ENCODE data around the gene MNX1.
A peak's percentile ranks its signal among the peaks of the same experiment; 100 is the strongest.

MNX1 gene

DNA sequence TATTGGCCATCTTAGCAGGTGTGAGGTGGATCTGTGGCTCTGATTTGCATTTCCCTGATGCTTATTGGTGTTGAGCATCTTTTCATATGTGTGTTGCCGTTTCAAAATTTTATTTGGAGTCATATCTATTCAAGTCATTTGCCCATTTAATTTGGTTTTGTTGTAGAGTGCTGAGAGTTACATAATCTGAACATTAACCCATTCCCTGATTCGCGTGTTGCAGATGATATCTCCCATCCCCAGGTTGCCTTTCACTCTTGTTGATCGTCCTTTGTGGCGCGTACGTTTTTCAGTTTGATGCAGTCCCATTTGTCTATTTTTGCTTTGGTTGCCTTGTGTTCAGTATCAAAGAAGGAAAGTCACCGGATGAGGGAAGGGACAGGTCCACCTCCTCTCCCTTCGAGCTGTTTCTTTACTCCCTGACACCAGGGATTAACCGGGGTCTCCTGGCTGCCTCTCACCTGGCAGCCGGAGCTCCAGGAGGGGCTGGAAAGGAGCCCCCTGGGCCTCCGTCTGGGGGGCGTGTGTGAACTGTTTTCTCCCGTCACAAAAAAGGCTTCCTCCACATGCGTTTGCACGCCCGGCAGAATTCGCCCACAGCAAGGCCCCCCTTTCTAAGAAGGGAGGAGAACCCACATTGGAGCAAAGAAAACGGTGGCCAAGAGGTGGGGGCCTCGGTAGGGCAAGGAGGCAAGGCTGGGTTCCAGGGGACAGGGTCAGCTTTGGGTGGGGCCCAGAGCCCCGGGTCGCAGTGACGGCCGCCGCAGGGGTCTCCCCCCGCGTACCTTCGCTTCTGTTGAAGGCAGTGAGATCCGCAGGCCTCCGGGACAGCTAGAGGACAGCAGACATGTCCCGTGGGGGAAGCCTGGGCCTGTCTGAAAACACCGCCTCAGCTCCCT is 8.3 kb downstream of the MNX1 start:
- no peak for DNase-seq

DNA sequence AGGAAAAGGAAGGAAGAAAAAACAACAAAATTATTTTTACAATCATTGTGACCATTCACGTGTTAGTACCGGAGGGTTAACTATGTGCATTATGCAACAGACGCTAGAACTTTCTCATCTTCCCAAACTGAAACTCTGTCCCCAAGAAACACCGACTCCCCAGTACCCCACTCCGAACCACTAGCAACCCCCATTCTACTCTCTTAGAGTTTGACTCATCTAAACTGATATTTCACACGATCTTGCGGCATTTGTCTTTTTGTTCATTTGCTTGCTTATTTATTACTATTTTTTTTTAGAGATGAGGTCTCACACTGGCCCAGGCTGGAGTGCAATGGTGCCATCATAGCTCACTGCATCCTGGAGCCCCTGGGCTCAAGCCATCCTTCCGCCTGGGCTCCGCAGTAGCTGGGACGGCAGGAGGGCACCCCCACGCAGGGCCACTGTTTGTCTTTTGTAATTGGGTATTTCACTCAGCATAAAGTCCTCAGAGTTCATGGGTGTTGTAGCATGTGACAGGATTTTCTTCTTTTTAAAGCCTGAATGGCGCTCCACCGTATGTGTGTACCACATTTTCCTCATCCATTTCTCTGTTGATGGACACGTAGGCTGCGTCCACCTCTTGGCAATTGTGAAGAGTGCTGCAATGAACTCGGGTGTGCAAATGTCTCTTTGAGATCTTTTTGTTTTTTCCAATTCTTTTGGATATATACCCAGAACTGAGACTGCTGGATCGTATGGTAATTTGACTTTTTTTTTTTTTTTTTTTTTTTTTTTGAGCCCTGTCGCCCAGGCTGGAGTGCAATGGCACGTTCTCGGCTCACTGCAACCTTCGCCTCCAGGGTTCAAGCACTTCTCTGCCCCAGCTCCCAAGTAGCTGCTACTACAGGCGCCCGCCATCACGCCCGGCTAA is 9.5 kb downstream of the MNX1 start:
- DNase-seq: no peak

DNA sequence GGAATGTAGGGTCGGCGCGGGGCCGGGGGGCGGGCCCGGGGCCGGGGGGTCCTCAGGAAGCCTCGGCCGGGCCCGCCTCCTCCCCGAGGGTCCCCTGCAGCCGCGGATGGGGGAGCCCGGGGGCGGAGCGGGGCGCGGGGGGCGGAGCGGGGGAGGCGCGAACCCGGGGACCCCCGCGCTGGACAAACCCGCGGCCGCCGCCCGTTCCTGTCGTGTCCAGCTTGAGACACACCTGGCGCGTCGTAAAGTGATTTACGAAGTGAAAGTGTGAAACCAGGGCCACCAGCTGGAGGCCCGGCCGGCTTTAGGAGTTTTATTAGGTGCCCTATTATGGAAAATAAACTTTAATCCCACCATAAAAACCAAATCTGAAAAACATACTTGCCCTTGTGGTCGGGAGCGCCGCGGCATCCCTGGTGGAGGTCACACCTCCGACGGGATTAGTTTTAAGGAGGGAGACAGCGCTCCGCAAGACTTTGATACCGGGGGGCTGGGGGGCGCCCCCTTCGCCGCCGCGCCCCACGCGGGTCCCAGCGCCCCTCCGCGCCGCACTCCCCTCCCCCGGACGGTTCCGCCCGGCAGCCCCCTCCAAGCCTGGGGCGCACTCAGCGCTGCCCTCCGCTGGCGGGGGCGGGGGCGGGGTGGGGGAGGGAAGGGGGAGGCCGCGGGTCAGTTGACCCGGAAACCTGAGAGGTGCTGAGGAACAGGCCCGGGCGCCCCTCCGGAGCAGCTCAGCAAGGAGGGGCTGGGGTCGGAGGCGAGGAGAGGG is 10.3 kb downstream of the MNX1 start:
- no peak for DNase-seq

DNA sequence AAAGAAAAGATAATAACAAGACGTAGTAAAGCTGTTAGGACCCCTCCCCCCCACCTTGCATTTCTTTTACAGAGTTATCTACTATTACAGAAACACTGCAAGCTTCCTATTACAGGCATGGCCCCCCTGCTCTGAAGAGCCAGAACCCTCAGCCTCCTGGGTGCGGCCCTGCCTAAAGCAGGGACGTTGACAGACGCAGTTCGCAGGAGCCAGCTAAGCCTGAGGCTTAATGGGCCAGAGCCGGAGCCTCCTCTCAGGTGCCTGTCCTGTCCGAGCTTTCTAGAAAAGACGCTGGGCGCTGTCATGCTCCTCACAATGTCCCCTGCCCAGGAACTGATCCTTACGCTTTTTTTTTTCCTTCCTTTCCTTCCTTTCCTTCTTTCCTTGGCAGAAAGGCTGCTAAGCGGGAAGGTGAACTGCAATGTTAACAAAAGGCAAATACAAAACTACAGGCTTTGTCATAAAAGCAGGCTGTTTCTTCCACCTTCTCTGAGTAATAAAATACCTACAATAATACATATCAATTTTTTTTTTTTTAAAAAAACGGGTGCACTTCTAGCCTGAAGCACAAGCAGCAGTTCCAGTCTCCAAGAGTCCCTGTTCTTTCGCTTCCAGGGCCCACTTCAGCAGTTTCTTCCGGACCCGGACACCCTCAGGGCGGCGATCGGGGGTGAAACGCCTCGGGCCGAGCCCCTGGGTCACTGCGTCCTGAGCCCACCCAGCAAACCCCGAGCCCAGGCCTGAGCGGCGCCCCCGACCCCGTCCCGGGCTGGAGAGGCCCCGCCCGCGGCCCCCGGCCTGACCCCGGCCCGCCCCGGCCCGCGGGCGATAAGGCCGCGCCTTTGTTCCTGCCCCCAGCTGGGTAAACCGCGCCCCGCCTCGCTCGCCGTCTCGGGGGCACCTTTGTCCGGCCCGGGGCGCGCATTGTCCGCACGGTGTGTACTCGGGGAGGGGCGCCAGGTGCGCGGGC is 11.2 kb downstream of the MNX1 start:
- no peak for DNase-seq

DNA sequence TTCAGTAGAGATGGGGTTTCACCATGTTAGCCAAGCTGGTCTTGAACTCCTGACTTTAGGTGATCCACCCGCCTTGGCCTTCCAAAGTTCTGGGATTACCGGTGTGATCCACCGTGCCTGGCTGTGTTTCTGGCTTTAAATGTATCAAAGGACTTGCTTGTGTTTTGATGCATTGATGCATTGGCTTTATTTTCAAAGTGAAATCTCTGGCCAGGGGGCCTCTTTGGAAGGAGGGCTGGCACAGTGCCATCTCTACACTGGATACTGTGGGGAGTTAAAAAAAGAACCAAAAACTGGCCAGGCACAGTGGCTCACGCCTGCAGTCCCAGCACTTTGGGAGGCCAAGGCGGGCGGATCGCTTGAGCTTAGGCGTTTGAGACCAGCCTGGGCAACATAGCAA is 16.0 kb downstream of the MNX1 start:
- DNase-seq: no peak

DNA sequence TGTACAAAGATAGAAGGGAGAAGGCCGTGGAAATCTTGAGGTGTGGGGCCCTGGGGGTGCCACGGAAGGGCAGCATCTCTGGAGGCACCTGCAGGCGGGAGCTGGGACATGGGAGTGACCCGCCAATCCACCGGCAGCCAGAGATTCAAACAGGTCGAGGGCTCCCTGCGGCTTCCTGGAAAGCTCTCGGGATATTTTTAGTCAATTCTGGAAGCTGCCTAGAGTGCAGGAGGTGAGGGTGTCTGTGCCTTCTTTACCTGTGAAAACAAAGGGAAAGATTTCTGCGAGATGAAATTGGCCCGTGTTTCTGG is 16.6 kb downstream of the MNX1 start:
- no peak for DNase-seq

DNA sequence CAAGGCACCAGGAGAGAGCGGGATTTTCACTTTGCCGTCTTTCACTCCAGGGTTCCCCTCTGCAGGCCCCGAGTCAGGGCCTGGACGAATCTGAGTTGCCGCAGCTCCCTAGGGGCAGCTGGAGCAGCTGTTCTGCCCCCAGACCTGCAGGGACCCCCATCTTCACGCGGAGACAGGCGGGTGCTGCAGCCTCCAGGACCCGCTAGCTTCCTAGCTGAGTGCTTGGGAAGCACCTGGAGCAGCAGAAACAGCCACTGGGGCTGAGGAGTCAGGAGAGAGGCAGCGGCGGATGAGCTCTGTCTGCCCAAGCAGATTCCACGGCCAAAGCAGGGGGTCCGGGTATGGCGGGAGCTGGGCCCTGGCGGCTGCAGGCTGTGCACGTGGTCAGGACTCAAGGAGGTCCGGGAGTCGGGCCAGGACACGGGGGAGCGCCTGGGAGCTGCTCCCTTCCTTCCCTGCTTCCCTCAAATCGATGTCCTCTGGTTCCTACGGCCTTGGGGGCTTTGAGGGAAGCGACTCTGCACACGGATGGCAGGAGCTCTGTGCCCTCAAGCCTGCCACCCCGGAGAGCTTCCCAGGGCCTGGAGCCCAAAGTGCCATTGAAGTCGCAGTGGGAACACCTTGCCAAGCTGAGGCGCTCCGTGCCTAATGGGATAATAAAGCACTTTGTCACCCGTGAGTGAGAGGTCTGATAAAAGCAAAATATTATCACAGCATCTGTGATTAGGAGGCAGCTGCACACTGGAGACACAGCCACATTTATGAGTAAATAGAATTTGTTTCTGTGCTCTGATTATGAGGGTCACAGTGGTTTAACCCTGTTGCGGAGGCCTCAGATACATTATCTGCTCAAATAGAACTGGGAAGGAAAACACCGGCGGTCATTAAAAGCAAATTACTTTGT is 17.2 kb downstream of the MNX1 start:
- no peak for DNase-seq

DNA sequence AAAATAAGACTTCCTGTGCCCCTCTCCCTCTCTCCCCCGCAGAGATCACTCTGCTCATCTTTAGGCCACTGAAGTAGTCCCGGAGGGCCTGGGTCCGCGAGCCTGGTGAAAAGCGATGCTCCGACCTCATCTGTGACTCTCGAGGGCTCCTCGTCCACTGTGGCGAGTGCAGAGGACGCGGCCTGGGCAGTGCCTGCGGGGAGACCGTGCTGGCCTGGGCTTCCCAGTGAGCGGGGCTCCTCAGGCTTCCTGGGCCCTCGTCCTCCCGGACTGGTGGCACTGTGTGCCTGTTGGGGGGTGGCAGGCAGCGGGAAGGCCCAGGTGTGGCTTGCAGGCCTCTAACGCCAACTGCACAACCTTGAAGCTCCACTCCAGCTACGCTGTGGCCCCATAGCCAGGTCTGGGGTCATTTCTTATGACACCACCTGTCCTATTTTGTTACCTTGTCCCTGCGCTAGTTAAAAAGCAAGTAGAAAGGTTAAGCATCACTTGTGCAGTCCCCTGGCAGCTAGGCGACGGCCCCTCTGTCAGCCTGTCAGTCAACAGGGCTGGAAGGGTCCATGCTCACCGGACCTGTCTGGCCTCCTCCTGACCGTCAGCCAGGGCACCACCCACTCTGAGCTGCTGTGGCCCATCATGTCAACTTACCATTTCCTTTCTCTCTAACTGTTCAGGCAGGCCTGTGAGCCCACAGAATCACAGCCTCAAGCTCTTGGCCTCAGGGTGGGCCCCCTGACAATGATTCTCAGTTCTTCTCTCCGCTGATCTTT is 20.5 kb downstream of the MNX1 start:
- DNase-seq: no peak

DNA sequence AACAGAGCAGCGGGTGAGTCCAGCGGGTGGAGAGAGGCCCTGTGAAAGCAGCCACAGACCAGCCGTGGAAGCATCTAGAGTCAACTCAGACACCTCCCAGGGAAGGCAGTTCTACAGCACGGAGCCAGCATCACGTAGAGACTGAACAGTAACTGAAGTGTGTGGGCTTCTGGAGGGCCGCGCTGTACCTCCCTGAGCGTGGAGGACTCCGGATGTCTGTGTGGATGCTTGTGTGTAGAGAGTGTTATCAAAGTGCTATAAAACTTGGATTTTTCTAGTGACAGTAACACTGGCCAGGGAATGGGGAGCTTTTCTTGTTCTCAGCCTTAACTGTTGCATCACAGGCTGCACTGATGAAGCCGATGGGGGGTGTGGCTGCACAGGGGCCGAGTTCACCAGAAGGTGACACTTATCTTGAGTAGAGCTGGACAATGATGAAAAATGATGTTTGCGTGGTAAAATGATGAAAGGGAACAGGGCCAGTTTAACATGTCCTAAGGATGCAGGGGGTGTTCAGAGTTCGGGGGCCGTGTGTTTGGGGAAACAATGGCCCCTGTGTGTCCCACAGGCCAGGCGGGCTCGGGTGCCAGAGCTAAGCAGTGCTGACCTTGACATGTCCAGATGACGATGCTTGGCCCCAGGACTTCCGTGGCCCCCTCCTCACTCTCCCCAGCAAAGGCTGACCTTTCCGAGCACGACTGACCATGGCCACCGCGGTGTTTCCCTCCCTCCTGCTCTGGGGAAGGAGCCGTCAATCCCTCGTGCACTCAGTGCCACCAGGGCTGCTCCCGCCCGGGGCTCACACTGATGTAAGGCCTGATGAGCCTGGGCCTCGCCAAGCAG is 21.9 kb downstream of the MNX1 start:
- no peak for DNase-seq

DNA sequence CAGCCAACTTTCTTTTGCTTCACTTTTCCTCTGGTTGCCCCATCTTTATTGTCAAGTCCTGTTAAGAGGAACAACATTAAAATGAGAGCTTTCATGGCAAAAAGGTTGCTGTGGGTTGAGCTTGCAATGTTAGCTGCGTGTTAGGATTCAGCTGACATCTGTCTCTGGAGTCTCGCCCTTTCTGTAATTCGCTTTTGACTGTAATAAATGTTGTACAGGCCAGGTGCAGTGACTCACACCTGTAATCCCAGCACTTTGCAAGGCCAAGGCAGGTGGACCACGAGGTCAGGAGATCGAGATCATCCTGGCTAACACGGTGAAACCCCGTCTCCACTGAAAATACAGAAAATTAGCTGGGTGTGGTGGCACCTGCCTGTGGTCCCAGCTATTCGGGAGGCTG is 24.1 kb downstream of the MNX1 start:
- DNase-seq: no peak

DNA sequence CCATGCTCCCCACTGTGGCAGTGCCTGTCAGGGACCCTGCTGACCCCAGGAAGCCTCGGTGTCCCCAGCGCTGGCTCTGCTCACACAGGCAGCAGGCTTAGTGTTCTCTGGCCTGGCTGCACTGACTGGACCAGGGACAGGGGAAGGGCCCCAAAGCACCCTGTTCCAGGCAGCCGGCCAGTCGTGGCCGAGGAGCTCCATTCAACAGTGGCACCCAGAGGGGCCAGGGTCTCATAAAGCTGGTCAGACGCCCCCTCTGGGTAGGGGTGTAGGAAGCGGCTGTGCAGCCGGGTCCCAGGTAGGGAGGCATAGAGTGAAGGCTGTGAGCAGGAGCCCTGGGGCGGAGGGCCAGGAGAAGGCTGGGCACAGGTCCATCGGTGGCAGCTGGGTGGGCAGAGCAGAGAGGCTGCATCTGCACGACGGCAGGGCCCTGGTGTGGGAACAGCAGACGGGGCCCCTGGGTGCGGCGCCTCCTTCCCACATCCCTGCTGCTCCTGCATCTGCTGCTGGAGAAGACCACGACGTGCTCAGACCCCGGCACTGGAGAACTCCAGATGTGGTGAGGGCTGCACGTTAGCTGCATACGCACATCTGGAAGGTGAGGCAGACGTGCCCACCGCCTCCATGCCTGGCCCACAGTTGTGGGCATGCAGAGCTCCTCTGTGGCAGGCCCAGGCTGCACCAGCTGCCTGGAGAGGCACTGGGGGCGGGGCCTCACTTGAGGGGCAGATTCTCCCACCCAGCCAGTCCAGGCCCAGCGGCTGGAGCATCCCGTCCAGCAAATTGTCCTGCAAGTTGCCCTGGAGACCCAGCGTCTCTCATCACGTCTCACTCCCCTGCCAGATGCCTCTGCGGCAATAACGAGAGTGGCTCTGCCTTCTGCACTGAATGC is 25.1 kb downstream of the MNX1 start:
- no peak for DNase-seq

DNA sequence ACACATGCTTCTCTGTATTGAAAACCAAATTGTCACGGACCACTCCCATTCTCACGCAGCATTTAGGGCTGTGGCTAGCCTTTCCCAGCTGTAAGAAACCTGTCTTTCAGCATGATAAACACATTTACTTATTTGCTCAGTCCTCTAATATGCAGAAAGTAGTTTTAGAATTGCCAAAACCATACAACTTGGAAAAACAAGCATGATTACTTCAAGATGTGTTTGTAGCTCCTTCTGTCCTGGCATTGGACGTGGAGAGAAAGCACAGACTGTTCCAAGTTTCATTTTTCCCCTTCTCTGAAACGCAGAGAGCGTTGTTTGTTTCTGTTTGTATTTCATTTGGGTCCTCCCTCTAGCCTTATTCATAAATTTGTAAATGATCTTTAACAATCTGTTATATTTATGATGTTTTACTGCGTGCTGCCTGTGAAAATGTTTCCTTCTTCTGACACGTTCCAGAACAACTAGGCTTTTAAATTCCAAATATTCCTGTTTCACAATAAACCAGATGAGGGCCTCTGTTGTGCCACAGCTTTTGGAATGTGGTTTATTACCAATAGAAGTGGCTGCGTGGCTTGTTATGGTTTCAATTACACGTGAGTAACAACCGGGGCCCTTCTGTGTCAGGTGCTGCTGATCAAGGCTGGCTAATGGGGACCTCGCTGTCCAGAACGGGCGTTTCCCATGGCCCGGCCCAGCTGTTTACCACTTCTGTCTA is 26.1 kb downstream of the MNX1 start:
- peak; percentile 40 for DNase-seq

DNA sequence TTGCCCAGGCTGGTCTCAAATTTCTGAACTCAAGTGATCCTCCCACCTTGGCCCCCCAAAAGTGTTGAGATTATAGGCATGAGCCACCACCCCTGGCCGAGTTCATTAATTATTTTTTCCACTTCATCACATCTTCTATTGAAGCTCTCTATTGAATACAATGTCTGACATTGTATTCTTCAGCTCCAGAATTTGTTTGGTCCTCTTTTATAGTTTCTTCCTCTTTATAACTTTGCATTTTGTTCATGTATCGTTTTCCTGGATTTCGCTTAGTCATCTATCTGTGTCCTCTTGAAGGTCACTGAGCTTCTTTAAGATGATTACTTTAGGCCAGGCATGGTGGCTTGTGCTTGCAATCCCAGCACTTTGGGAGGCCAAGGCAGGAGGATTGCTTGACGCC is 30.8 kb downstream of the MNX1 start:
- DNase-seq: no peak

DNA sequence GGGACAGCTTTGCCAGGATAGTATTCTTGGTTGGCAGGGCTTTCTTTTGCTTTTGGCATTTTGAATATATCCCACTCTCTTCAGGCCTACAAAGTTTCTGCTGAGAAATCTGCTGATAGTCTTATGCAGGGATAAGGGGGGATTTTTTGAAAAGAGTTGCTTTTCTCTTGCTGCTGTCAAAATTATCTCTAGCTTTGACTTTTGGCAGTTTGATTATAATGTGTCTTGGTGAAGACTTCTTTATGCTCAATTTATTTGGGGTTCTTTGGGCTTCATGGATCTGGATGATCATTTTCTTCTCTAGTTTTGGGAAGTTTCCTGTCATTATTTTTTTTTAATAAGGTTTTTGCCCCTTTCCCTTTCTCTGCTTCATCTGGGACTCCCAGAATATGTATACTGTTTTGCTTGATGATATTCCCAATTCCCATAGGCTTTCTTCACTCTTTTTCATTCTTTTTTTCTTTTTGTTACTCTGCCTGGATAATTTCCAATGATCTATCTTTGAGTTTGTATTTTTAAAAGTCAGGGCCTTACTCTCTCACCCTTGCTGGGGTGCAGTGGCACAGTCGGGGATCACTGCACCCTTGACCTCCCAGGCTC is 31.4 kb downstream of the MNX1 start:
- no peak for DNase-seq

DNA sequence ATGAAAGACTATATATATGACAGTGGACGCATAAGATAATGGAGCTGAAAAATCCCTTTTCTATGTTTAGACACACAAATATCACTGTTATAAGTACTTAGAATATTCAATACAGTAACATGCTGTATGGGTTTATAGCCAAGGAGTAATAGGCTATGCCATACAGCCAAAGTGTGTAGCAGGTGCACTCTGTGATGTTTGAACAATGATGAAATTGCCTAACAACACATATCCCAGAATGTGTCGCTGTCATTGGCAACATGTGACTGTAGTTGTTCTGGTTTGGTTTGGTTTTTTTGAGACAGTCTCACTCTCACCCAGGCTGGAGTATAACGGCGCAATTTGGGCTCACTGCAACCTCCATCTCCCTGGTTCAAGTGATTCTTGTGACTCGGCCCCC is 34.8 kb downstream of the MNX1 start:
- no peak for DNase-seq

DNA sequence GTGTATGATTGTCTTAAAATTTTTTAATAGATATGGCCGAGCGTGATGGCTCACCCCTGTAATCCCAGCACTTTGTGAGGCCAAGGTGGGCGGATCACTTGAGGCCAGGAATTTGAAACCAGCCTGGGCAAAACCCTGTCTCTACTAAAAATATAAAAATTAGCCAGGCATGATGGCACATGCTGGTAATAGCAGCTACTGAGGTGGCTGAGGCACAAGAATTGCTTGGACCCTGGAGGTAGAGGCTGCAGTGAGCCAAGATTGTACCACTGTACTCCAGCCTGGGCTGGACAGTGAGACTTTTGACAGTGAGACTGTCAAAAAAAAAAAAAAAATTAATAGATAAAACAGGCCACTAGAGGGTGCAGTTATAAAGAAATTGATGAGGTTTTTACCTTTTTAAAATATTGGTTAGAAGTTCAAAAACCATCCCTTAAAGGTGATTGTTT is 40.5 kb downstream of the MNX1 start:
- DNase-seq: no peak

DNA sequence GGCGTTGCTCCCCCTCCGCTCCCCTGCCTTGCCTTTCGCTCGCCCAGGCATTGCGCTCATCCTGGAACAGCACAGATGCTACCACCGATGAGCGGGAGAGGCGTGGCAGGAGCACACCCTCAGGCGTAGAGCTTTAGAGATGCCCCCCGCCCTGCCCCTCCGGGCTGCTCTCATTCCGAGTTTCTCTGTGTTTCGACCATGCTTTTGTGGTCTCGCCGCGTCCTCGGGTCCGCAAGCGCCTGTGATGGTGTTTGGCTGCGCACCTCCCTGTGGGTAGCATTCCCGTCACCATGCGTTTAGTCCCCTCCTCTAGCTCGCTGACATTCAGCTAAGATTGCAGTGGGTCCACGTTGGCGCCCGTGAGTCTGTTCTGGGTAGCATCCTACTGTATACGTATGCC is 42.3 kb downstream of the MNX1 start:
- DNase-seq: no peak
